K562 (cell line): ENCODE results near the gene SERTAD1.

Experiments
- EP300 ChIP-seq: IDR thresholded peaks from 2 replicates; pipeline ENCODE4 v1.6.1; 2012; ENCODE audit warnings: low read length, improper control_type of control experiment
- POLR2AphosphoS5 ChIP-seq: IDR thresholded peaks from 2 replicates; pipeline ENCODE4 v1.6.1; 2011; ENCODE audit warnings: mild to moderate bottlenecking, low read depth, low read length, moderate library complexity; ENCODE audit not compliant: control insufficient read depth, insufficient read depth
- SIN3A ChIP-seq, 2 experiments: fragments of 150-350 bp in 1 of 2; IDR thresholded peaks; 2 replicates each; pipeline ENCODE4 v1.6.1; 2011 to 2016; ENCODE audit warnings: borderline replicate concordance in 2 of 2, low read depth in 2 of 2, low read length in 2 of 2, mild to moderate bottlenecking in 2 of 2, moderate library complexity in 2 of 2; ENCODE audit not compliant: control insufficient read depth in 1 of 2
- STAT5B ChIP-seq: fragments of 250-450 bp; sonication (Bioruptor Pico); IDR thresholded peaks from 2 replicates; pipeline ENCODE4 v1.8.0; 2021; ENCODE audit warnings: mild to moderate bottlenecking, inconsistent platforms
- ZNF23 ChIP-seq: fragments of 250-450 bp; sonication (Bioruptor Pico); IDR thresholded peaks from 2 replicates; pipeline ENCODE4 v1.4.0; 2020; ENCODE audit warnings: mild to moderate bottlenecking
- TF ChIP-seq, protein P1 (sequence below), 2 experiments: fragments of 450-650 bp; formaldehyde crosslinking in 1 of 2; IDR thresholded peaks; 2 replicates each; pipeline versions ENCODE4 v1.4.0 to v1.6.1; 2014 to 2020; ENCODE audit warnings: mild to moderate bottlenecking in 2 of 2, borderline replicate concordance in 1 of 2, low read depth in 1 of 2
- TF ChIP-seq, protein P2 (sequence below): sonication (generic); formaldehyde crosslinking; IDR thresholded peaks from 2 replicates; pipeline ENCODE4 v1.8.0; 2023; ENCODE audit warnings: mild to moderate bottlenecking, missing genetic modification reagents
- TF ChIP-seq, protein P3 (sequence below), 3 experiments: IDR thresholded peaks in 2 of 3; conservative IDR thresholded peaks in 1 of 3; 2 replicates each; pipeline ENCODE4 v1.5.1; 2011 to 2012; ENCODE audit warnings: low read length in 3 of 3, mild to moderate bottlenecking in 3 of 3, control low read depth in 2 of 3, improper control_type of control experiment in 1 of 3, inconsistent platforms in 1 of 3, low read depth in 1 of 3, mixed read lengths in 1 of 3, moderate library complexity in 1 of 3; ENCODE audit not compliant: insufficient read depth in 2 of 3

DNA sequence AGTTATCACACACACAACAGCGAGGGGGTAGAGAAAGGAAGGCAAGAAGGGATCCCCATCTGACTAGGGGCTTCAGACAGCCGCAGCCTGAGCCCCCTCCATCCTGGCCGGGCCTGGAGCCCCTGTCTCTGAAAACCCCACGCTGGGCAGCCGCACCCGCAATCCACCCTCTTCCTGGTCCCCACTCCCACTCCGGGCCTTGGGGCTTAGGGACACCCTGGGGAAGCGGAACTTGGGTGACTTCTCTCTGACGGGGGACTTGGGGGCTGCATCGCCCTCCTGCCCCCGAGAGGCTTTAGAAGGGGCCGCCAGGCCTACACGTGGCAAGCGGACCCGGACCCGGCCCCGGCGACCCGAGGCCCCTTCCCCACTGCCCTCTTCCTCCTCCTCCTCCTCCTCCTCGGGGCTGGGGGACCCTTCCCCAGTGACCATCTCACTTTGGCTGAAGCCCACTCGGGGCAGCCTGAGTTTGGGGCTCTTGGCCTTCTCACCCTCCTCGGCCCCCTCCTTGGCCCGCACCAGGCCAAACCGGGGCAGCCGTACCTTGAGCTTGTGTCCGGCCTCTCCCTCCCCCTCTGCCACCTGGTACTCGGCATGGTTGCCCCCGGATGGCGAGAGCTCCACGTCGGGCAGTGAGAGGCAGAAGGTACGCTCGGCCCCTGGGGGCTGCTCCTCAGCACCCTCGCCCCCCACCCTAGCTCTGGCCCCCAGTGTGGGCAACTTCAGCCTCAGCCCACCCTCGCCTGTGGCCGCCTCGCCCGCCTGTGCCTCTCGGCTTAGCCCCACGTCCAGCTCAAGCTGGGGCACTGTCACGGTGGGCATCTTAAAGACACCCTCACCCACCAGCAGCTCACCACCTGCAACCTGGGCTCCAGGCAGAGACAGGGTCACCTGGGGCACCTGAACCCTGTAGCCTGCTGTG lies 31.6 kb downstream of the SERTAD1 start:
- TF ChIP-seq SIN3A (IDR thresholded peaks at IDR 0.05; ENCODE audit: borderline replicate concordance in 2 of 2, control insufficient read depth in 1 of 2, low read depth in 2 of 2, low read length in 2 of 2), result no peak
- TF ChIP-seq, protein P1, sequence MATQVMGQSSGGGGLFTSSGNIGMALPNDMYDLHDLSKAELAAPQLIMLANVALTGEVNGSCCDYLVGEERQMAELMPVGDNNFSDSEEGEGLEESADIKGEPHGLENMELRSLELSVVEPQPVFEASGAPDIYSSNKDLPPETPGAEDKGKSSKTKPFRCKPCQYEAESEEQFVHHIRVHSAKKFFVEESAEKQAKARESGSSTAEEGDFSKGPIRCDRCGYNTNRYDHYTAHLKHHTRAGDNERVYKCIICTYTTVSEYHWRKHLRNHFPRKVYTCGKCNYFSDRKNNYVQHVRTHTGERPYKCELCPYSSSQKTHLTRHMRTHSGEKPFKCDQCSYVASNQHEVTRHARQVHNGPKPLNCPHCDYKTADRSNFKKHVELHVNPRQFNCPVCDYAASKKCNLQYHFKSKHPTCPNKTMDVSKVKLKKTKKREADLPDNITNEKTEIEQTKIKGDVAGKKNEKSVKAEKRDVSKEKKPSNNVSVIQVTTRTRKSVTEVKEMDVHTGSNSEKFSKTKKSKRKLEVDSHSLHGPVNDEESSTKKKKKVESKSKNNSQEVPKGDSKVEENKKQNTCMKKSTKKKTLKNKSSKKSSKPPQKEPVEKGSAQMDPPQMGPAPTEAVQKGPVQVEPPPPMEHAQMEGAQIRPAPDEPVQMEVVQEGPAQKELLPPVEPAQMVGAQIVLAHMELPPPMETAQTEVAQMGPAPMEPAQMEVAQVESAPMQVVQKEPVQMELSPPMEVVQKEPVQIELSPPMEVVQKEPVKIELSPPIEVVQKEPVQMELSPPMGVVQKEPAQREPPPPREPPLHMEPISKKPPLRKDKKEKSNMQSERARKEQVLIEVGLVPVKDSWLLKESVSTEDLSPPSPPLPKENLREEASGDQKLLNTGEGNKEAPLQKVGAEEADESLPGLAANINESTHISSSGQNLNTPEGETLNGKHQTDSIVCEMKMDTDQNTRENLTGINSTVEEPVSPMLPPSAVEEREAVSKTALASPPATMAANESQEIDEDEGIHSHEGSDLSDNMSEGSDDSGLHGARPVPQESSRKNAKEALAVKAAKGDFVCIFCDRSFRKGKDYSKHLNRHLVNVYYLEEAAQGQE (IDR thresholded peaks at IDR 0.05; ENCODE audit: borderline replicate concordance), result no peak
- TF ChIP-seq, protein P1 (CRISPR knock-in tag; IDR thresholded peaks at IDR 0.05; ENCODE audit: low read depth), result no peak
- TF ChIP-seq EP300, result no peak
- TF ChIP-seq POLR2AphosphoS5, result no peak
- TF ChIP-seq ZNF23, result no peak
- TF ChIP-seq, protein P2, sequence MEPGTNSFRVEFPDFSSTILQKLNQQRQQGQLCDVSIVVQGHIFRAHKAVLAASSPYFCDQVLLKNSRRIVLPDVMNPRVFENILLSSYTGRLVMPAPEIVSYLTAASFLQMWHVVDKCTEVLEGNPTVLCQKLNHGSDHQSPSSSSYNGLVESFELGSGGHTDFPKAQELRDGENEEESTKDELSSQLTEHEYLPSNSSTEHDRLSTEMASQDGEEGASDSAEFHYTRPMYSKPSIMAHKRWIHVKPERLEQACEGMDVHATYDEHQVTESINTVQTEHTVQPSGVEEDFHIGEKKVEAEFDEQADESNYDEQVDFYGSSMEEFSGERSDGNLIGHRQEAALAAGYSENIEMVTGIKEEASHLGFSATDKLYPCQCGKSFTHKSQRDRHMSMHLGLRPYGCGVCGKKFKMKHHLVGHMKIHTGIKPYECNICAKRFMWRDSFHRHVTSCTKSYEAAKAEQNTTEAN, result no peak
- TF ChIP-seq STAT5B, result no peak
- TF ChIP-seq, protein P3, sequence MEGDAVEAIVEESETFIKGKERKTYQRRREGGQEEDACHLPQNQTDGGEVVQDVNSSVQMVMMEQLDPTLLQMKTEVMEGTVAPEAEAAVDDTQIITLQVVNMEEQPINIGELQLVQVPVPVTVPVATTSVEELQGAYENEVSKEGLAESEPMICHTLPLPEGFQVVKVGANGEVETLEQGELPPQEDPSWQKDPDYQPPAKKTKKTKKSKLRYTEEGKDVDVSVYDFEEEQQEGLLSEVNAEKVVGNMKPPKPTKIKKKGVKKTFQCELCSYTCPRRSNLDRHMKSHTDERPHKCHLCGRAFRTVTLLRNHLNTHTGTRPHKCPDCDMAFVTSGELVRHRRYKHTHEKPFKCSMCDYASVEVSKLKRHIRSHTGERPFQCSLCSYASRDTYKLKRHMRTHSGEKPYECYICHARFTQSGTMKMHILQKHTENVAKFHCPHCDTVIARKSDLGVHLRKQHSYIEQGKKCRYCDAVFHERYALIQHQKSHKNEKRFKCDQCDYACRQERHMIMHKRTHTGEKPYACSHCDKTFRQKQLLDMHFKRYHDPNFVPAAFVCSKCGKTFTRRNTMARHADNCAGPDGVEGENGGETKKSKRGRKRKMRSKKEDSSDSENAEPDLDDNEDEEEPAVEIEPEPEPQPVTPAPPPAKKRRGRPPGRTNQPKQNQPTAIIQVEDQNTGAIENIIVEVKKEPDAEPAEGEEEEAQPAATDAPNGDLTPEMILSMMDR (IDR thresholded peaks at IDR 0.05 in 2 of 3, conservative IDR thresholded peaks at IDR 0.05 in 1 of 3; ENCODE audit: insufficient read depth in 2 of 3, low read depth in 1 of 3, low read length in 3 of 3), result no peak
